Measurements from ENCODE around the gene HILPDA. TPM values are rescaled to one million over a fixed set of nuclear protein-coding genes. Genes with fewer than 3 reads are reported as not detected.
A peak's percentile ranks its signal among the peaks of the same experiment; 100 is the strongest.

The HILPDA gene
- total and polyA plus RNA-seq, 2 of the 4 experiments (the other 2 are of a cell fraction), result 31.2 to 35.6 TPM

- Histone ChIP-seq H3K9me3 (ENCODE audit: control insufficient read depth, insufficient read depth, low read length) (no peaks in the 10 kb centered on the region), H3K4ac (ENCODE audit: low read depth, low read length) (peak overlapping the region; percentile 89), H2AK9ac (replicated peaks; ENCODE audit: low read depth, low read length, poor library complexity) (peak overlapping the region; percentile 84), H2AFZ (replicated peaks; ENCODE audit: low read length, poor library complexity) (peak overlapping the region; percentile 90), H3K9ac (ENCODE audit: low read depth, low read length) (peak overlapping the region; percentile 57), H3K27ac (ENCODE audit: insufficient read depth, low read length) (peak overlapping the region; percentile 89), H2BK15ac (ENCODE audit: low read depth, low read length) (peak overlapping the region; percentile 91; the same call in 2 of the 3 replicates), H2BK120ac (ENCODE audit: low read depth, low read length) (peak overlapping the region; percentile 83), H3K4me1 (ENCODE audit: control insufficient read depth, insufficient read depth, low read length) (peaks cover 17% of the 10 kb centered on the region), H3K36me3 (ENCODE audit: control insufficient read depth, insufficient read depth, low read length) (peaks cover 9% of the 10 kb centered on the region), H3K18ac (ENCODE audit: low read depth, low read length) (peak overlapping the region; percentile 91), H3K9me1 (ENCODE audit: insufficient read depth, low read length) (0 out of 2 replicates have a peak, but pooled peaks cover 6% of the 10 kb centered on the region), H3K14ac (replicated peaks; ENCODE audit: low read depth, low read length) (peak overlapping the region; percentile 83), H4K20me1 (ENCODE audit: insufficient read depth, low read length) (peaks cover 13% of the 10 kb centered on the region), H3K4me3 (ENCODE audit: insufficient read depth, low read depth, low read length) (peak overlapping the region; percentile 82), H4K91ac (ENCODE audit: insufficient read depth, low read depth, low read length) (peak overlapping the region; percentile 88), H3K23ac (ENCODE audit: low read depth, low read length) (peak overlapping the region; percentile 83), H3K4me2 (ENCODE audit: low read depth, low read length) (peak overlapping the region; percentile 85), H3K27me3 (ENCODE audit: control insufficient read depth, insufficient read depth, low read length) (no peaks in the 10 kb centered on the region; the same call in 1 of the 2 replicates), H2AK5ac (ENCODE audit: low read depth, low read length) (peak overlapping the region; percentile 76; the same call in 1 of the 2 replicates), H2BK5ac (ENCODE audit: low read depth, low read length, poor library complexity, severe bottlenecking) (peak overlapping the region; percentile 94), H2BK20ac (ENCODE audit: low read depth, low read length) (peak overlapping the region; percentile 61; the same call in 1 of the 2 replicates), H4K5ac (ENCODE audit: low read depth, low read length) (peak overlapping the region; percentile 97), H4K8ac (ENCODE audit: low read depth in 2 of 2, low read length in 2 of 2) (peak overlapping the region; percentile 90 to 94), H3K56ac (ENCODE audit: extremely low read depth, insufficient read depth, low read length) (peak overlapping the region; percentile 72), H3K79me1 (ENCODE audit: low read depth in 1 of 2, low read length in 2 of 2) (peaks cover 14 to 39% of the 10 kb centered on the region in 2 experiments; a peak in 3 of 4 replicates)
- in situ Hi-C loops (cut with MboI; ENCODE audit: low sequenced_read_pairs) (loop anchor here (25.0 kb wide), 1 partner anchor 432 kb away; no protein-coding TSS in a partner anchor), dilution Hi-C loops (cut with HindIII; ENCODE audit: low sequenced_read_pairs, unreplicated experiment) (no loop called here), intact Hi-C loops (cut with micrococcal nuclease) (no loop called here)
- POLR2A ChIA-PET (ENCODE audit: unreplicated experiment), result interaction anchor here (0.6 to 1.0 kb wide), 2 partner anchors 30 to 85 kb away, joined by 3 to 4 read pairs; no protein-coding TSS in a partner anchor
- BruUV-seq (replicated peaks), result no TSS peak
- ATAC-seq (ENCODE audit: low read depth), result peak; percentile 2
- peak; percentile 41 for DNase-seq
- TF ChIP-seq CHD1 (IDR thresholded peaks at IDR 0.05; ENCODE audit: low read depth, low read length) (no peak), CEBPB (IDR thresholded peaks at IDR 0.05; ENCODE audit: low read depth, low read length) (peak; percentile 58), MAFK (IDR thresholded peaks at IDR 0.05; ENCODE audit: low read depth, low read length) (no peak), FOS (IDR thresholded peaks at IDR 0.05; ENCODE audit: low read depth, low read length) (no peak), CTCF (conservative IDR thresholded peaks at IDR 0.05; ENCODE audit: low read depth, low read length) (no peak), ELK1 (IDR thresholded peaks at IDR 0.05; ENCODE audit: borderline replicate concordance, low read depth, low read length) (no peak), SMC3 (IDR thresholded peaks at IDR 0.05; ENCODE audit: low read depth, low read length) (no peak), NFE2L2 (IDR thresholded peaks at IDR 0.05; ENCODE audit: low read depth, low read length) (no peak)
- WGBS, 2 experiments (ENCODE audit: extremely low coverage in 2 of 2, insufficient read length in 1 of 2), result no CpG with 5 or more reads among the region's 25 CpGs
- CTCF ChIA-PET, result interaction anchor here (0.6 to 0.9 kb wide), 2 partner anchors 19 to 28 kb away, joined by 3 to 4 read pairs; no protein-coding TSS in a partner anchor
These were observed 703 bp upstream of the HILPDA start for GRCh38 chr7:128454808-128455542.

All from IMR-90 (cell line).